GM12874 (cell line): Measurements from ENCODE around the gene HS3ST3A1.

ENCODE experiments used
- CTCF ChIP-seq: IDR thresholded peaks from 2 replicates; pipeline ENCODE4 v1.5.1; 2011; ENCODE audit warnings: low read depth, mild to moderate bottlenecking, control low read depth, low read length, moderate library complexity; ENCODE audit not compliant: insufficient read depth

The HS3ST3A1 gene

DNA sequence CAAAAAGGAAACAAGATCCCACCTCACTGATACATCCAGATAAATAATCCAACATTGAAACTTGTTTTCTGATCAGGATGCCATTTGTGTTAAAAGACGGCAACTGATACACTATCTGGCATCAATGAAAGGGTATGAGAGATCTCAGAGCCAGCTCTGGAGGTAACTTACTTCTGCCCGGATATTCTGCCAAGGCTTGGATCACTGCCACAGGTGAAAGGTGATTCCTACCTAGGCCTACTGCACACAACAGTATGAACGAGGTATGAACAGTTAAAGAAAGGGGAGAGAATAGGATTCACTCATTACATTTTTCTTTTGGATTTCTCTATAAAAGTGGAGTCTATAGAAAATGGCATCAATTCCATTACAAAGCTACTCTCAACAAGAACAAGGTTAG, 136.1 kb downstream of the HS3ST3A1 start:
- TF ChIP-seq CTCF, result no peak

GRCh38 chr17:13462673-13463124, 139.0 kb downstream of the HS3ST3A1 start:
- no peak for TF ChIP-seq CTCF

DNA sequence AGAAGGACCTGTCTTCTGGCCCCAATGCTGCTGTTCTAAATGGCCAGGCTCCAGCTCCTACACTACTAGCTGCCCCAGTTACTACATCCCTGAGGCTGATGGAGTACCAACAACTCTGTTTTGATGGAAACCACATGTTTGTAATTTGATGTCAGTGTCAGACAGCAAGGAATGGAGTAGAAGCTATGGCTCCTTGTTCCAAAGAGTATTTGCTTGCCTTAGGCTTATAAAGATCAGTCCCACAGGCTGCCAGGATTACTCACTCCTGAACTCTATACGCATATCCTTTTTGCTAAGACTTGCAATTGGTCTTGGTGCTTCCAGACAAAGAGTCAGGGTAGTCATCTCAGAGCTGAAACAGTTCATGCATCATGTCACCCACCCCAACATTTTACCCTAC, 139.6 kb downstream of the HS3ST3A1 start:
- TF ChIP-seq CTCF, result no peak

DNA sequence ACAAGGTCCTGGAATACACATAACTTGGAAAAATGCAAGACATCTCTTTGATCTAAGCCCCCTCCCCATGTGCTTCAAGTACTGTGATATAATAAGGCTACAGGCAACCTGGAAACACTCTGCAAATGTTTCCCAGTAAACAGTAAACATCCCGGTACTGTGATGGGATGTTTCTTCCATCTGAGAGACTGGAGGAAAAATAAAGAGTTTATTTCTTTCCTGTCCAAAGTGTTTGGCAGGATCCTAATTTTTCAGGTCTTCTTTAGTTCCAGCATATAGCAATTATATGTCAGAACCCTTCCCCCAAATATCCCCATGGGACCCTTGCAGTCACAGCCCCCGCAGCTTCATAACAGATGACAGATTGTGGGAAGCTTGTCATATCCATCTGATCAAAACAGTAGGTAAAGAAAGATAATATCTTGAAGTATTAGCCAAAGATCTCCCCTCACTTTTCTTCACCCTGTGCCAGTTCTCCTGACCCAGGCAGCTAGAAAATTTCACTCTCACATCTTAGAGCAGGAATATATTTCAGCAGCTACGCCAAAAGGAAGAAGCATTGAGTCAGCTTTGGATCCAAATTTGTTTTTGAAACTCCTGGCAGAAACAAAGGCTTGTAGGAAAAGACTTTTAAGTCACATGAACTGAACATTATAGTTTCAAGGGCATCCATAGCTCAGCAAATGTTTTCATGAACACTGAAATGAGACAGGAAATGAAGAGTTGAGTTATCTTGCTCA, 141.3 kb downstream of the HS3ST3A1 start:
- TF ChIP-seq CTCF, result no peak

DNA sequence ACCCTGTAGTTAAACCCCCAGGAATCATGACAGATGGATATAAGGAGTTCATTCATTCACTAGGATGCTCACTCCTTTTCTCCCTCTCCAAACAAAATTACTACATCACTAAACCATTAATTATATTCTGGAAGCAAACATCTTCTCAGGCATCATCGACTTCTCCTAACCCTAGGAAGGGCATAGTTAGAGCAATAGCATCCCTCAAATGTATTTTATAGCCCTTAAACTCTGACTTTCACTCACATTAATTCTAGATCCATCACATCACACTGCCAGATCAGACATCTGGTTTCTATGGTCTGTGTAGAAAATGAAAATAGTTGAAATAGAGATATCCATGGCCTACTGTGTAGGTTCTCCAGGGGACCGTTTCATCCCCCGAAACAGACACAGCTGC, 143.9 kb downstream of the HS3ST3A1 start:
- TF ChIP-seq CTCF, result no peak
